ENCODE results near the gene SGPP2.

GRCh38 chr2:222439692-222440091, 15.3 kb downstream of the SGPP2 start:
- TF ChIP-seq REST (IDR thresholded peaks at IDR 0.05; ENCODE audit: insufficient read depth in 1 of 2, low read depth in 2 of 2, low read length in 2 of 2) (no peak), TAF1 (IDR thresholded peaks at IDR 0.05; ENCODE audit: borderline replicate concordance, insufficient read depth, low read length) (no peak), SIN3A (IDR thresholded peaks at IDR 0.05; ENCODE audit: borderline replicate concordance, insufficient read depth, low read length) (no peak), FOXP2 (optimal IDR thresholded peaks at IDR 0.05; ENCODE audit: borderline replicate concordance, extremely low read depth, extremely low read length, insufficient read depth) (no peak)

Data from PFSK-1 (cell line).